HUES64 (cell line): ENCODE results near the gene NRF1.
"Not testable (repeated sequence)": the region's sequence is repeated elsewhere in the genome, so short reads cannot be mapped to it uniquely, and the experiment has no call there.

Experiments used
- H3K27ac ChIP-seq: 2 replicates; pipeline ENCODE4 v1.7.0; 2013; ENCODE audit warnings: low read depth, low read length, inconsistent platforms
- H3K27me3 ChIP-seq: 2 replicates; pipeline ENCODE4 v1.6.1; 2013; ENCODE audit warnings: mild to moderate bottlenecking, low read length; ENCODE audit not compliant: insufficient read depth
- H3K36me3 ChIP-seq: 2 replicates; pipeline ENCODE4 v1.6.1; 2013; ENCODE audit warnings: mild to moderate bottlenecking, low read length; ENCODE audit not compliant: insufficient read depth
- H3K4me1 ChIP-seq: 2 replicates; pipeline ENCODE4 v1.6.1; 2013; ENCODE audit warnings: mild to moderate bottlenecking, low read length, moderate library complexity; ENCODE audit not compliant: insufficient read depth
- H3K4me3 ChIP-seq: 2 replicates; pipeline ENCODE4 v1.5.1; 2013; ENCODE audit warnings: mild to moderate bottlenecking, low read length, moderate library complexity
- H3K9ac ChIP-seq: 2 replicates; pipeline ENCODE4 v1.6.1; 2013; ENCODE audit warnings: mild to moderate bottlenecking, low read depth, low read length
- H3K9me3 ChIP-seq: 2 replicates; pipeline ENCODE4 v1.6.1; 2013; ENCODE audit warnings: low read depth, low read length; ENCODE audit not compliant: insufficient read depth
- WGBS: fragments of 150-250, 120-280 bp; methylation state at CpG from one replicate; pipeline ENCODE4 v1.1.7; 2013; ENCODE audit warnings: missing lambda C conversion rate; 5-methylcytosine and 5-hydroxymethylcytosine counted together

Gene NRF1

GRCh38 chr7:129669901-129670300, 58.4 kb downstream of the NRF1 start:
- H3K4me1 ChIP-seq = peaks cover 4% of the 10 kb centered on the region
- H3K27ac ChIP-seq = no peak overlapping the region
- H3K4me3 ChIP-seq = no peak overlapping the region
- 100% methylated on average over 1 of the region's 2 CpGs for whole genome bisulfite sequencing
- H3K36me3 ChIP-seq = peaks cover 39% of the 10 kb centered on the region
- no peaks in the 10 kb centered on the region for H3K27me3 ChIP-seq
- H3K9me3 ChIP-seq = peaks cover 1% of the 10 kb centered on the region; the same call in 1 of the 2 replicates
- no peak overlapping the region for H3K9ac ChIP-seq

DNA sequence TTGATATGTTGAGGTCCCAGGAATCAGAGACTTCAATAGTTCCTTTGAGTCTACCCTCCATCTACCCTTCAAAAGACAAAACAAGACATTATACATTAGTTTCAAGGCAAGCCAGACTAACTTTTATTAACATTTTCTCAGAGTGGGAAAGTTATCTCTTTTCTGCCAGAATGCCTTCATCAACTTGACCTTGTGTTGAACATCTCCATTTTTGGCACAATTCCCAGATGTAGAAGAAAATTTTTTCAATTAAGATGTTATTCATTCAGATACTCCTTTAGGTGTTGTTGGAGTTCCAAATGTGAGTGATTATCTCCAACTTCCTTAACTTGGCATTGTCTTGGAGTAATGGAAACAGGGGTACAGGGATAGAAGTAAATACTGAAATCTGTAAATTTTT, 59.1 kb downstream of the NRF1 start:
- peaks cover 9% of the 10 kb centered on the region; the same call in 1 of the 2 replicates for H3K9me3 ChIP-seq
- no peaks in the 10 kb centered on the region for H3K27me3 ChIP-seq
- no peak overlapping the region for H3K27ac ChIP-seq
- no peak overlapping the region for H3K9ac ChIP-seq
- no peak overlapping the region for H3K4me3 ChIP-seq
- H3K4me1 ChIP-seq = no peaks in the 10 kb centered on the region
- peaks cover 46% of the 10 kb centered on the region for H3K36me3 ChIP-seq

DNA sequence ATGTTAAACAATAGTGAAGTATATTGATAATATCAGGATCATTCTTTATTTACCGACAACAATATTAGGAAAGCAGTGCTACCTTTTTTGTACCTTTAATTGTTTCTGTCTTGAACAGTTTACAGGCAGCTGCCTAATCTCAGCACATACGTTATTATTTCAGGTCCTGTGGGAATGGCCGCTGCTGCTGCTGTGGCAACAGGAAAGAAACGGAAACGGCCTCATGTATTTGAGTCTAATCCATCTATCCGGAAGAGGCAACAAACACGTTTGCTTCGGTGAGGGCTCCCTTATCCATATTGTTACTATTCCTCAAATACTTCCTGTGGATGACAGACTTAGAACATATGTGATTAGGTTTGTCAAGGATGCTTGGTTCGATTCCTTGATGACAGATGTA, 59.7 kb downstream of the NRF1 start:
- no peak overlapping the region for H3K9ac ChIP-seq
- 94% methylated on average over 8 of the region's 9 CpGs for WGBS
- H3K27me3 ChIP-seq = no peaks in the 10 kb centered on the region
- H3K4me3 ChIP-seq = no peak overlapping the region
- no peak overlapping the region for H3K27ac ChIP-seq
- no peaks in the 10 kb centered on the region for H3K4me1 ChIP-seq
- H3K36me3 ChIP-seq = peaks cover 52% of the 10 kb centered on the region
- H3K9me3 ChIP-seq = peaks cover 12% of the 10 kb centered on the region

DNA sequence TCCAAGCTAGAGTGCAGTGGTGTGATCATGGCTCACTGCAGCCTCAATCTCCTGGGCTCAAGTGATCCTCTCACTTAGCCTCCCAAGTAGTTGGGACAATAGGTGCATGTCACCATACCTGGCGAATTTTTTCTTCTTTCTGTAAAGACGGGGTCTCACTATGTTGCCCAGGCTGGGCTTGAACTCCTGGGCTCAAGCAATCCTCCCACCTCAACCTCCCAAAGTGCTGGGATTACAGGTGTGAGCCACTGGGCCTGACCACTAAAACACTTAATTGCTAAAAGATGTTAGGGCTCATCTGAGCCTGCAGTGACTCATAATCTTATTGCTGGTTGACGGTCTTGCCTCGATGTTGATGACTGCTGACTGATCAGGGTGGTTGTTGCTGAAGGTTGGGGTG, 63.0 kb downstream of the NRF1 start:
- 95% methylated on average over 4 of the region's 4 CpGs for WGBS
- Histone ChIP-seq H3K36me3 (peaks cover 76% of the 10 kb centered on the region), H3K9me3 (peaks cover 12% of the 10 kb centered on the region)
- H3K4me3 ChIP-seq, H3K27ac ChIP-seq, H3K9ac ChIP-seq, H3K4me1 ChIP-seq, H3K27me3 ChIP-seq: not testable (repeated sequence)

DNA sequence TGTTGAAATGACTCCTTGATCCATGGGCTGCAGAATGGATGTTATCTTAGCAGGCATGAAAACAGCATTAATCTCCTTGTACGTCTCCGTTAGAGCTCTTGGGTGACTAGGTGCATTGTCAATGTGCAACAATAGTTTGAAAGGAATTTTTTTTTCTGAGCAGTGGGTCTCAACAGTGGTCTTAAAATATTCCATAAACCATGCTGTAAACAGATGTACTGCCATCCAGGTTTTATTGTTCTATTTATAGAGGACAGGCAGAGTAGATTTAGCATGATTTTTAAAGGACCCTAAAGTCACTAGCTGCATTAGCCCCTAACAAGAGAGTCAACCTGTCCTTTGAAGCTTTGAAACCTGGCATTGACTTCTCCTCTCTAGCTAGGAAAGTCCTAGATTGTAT, 64.0 kb downstream of the NRF1 start:
- H3K9me3 ChIP-seq = peaks cover 12% of the 10 kb centered on the region
- H3K9ac ChIP-seq = no peak overlapping the region
- H3K27me3 ChIP-seq = no peaks in the 10 kb centered on the region
- no peak overlapping the region for H3K4me3 ChIP-seq
- H3K27ac ChIP-seq = no peak overlapping the region
- WGBS = 98% methylated on average over 2 of the region's 2 CpGs
- peaks cover 5% of the 10 kb centered on the region for H3K4me1 ChIP-seq
- peaks cover 82% of the 10 kb centered on the region for H3K36me3 ChIP-seq

DNA sequence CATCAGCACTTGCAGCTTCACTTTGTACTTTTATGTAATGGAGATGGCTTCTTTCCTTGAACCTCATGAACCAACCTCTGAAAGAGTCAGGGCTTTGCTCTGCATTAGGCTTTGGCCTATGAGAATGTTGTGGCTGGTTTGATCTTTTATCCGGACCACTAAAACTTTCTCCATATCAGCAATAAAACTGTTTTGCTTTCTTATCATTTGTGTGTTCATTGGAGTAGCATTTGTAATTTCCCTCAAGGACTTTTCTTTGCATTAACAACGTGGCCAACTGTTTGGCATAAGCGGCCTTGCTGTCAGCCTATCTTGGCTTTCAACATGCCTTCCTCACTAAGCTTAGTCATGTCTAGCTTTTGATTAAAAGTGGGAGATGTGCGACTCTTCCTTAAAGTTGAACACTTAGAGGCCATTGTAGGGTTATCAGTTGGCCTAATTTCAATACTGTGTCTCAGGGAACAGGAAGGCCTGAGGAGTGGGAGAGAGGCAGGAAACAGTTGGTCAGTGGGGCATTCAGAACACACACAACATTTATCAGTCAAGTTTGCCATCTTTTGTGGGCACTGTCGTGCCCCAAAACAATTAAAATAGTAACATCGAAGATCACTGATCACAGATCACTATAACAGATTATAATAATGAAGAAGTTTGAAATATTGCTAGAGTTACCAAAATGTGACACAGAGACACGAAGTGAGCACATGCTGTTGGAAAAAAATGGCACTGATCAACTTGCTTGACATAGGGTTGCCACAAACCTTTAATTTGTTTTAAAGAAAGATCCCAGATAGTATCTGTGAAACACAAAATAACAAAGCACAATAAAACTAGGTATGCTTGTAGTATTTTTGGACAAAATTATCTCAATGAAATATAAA, 64.7 kb downstream of the NRF1 start:
- Histone ChIP-seq H3K9me3 (peaks cover 12% of the 10 kb centered on the region), H3K27me3 (no peaks in the 10 kb centered on the region), H3K9ac (no peak overlapping the region), H3K4me1 (peaks cover 5% of the 10 kb centered on the region), H3K36me3 (peaks cover 82% of the 10 kb centered on the region), H3K27ac (no peak overlapping the region), H3K4me3 (no peak overlapping the region)
- WGBS = 91% methylated on average over 6 of the region's 7 CpGs

GRCh38 chr7:129677796-129678195, 66.3 kb downstream of the NRF1 start:
- no peaks in the 10 kb centered on the region for H3K27me3 ChIP-seq
- peaks cover 67% of the 10 kb centered on the region for H3K36me3 ChIP-seq
- H3K27ac ChIP-seq = no peak overlapping the region
- peaks cover 12% of the 10 kb centered on the region for H3K9me3 ChIP-seq
- 100% methylated on average over 1 of the region's 4 CpGs for WGBS
- H3K9ac ChIP-seq = no peak overlapping the region
- peaks cover 5% of the 10 kb centered on the region for H3K4me1 ChIP-seq
- no peak overlapping the region for H3K4me3 ChIP-seq

DNA sequence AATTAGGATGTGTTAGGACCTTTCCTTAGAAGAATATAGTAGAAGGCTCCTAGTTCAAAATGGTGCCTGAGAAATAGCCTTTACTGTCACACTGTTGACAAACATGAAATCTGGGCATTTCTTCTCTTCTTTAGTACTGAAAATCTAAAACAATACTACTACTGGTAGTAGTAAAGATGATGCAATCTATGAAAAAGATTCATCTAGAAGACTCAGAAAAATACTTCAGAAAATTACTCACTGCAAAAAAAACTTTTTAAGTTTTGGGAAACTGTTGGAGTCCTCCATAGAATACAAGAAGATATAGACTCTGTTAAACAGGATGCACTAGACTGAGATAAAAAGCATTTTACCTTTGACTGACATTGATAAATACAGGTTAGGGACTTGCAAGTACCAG, 67.1 kb downstream of the NRF1 start:
- H3K4me1 ChIP-seq = peaks cover 5% of the 10 kb centered on the region
- H3K9me3 ChIP-seq = peaks cover 12% of the 10 kb centered on the region
- H3K36me3 ChIP-seq = peaks cover 63% of the 10 kb centered on the region
- H3K27me3 ChIP-seq = no peaks in the 10 kb centered on the region
- H3K4me3 ChIP-seq = no peak overlapping the region
- H3K27ac ChIP-seq = no peak overlapping the region
- no peak overlapping the region for H3K9ac ChIP-seq

- Histone ChIP-seq H3K4me3 (no peak overlapping the region), H3K4me1 (peaks cover 11% of the 10 kb centered on the region), H3K9me3 (peaks cover 6% of the 10 kb centered on the region), H3K27ac (no peak overlapping the region), H3K27me3 (no peaks in the 10 kb centered on the region), H3K36me3 (peaks cover 45% of the 10 kb centered on the region), H3K9ac (no peak overlapping the region)
- WGBS = 100% methylated on average over 1 of the region's 1 CpG
Measured at GRCh38 chr7:129680400-129680799, 68.9 kb downstream of the NRF1 start.

DNA sequence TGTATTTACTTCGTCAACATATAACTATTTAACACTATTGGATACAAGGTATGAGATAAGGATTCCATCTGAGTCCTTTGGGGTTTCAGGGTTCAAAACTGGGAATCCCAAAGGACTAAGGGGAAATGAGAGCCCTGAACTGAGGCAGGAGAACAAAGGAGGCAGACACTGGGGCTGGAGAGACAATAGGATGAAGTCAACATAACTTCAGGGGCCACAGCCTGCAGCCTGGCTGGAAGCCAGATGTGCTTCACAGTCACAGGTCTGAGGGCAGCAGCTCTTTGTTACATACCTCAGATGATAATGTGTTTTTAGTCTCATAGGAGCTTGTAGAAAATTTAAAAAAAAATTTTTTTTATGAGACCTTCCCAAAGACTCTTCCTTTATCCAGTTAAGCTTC, 73.3 kb downstream of the NRF1 start:
- WGBS = no CpG with 5 or more reads among the region's 1 CpG

GRCh38 chr7:129686063-129686462, 74.5 kb downstream of the NRF1 start:
- no peaks in the 10 kb centered on the region for H3K9me3 ChIP-seq
- peaks cover 7% of the 10 kb centered on the region; the same call in 1 of the 2 replicates for H3K4me1 ChIP-seq
- peaks cover 8% of the 10 kb centered on the region for H3K36me3 ChIP-seq
- H3K27me3 ChIP-seq = no peaks in the 10 kb centered on the region
- no peak overlapping the region for H3K4me3 ChIP-seq
- no peak overlapping the region for H3K9ac ChIP-seq
- WGBS = 96% methylated on average over 2 of the region's 2 CpGs
- no peak overlapping the region for H3K27ac ChIP-seq

More for the DNA sequence above, 73.3 kb downstream of the NRF1 start:
- H3K4me3 ChIP-seq = no peak overlapping the region
- no peak overlapping the region for H3K9ac ChIP-seq
- H3K4me1 ChIP-seq = peaks cover 7% of the 10 kb centered on the region; the same call in 1 of the 2 replicates
- H3K9me3 ChIP-seq = no peaks in the 10 kb centered on the region
- no peak overlapping the region for H3K27ac ChIP-seq
- no peaks in the 10 kb centered on the region for H3K27me3 ChIP-seq
- peaks cover 10% of the 10 kb centered on the region; the same call in 1 of the 2 replicates for H3K36me3 ChIP-seq
